ENCODE results near the gene IL17C.
"Not testable (repeated sequence)": the region's sequence is repeated elsewhere in the genome, so short reads cannot be mapped to it uniquely, and the experiment has no call there.

Gene IL17C

GRCh38 chr16:88638323-88639230, at the start of gene IL17C:
Gene IL17C (plus strand): TSS chr16:88638572. CDS start chr16:88638642, 70 bp downstream.
- DNase-seq: no peak

- DNase-seq: no peak
Measured at GRCh38 chr16:88588754-88589153, 49.6 kb upstream of the IL17C start.

- DNase-seq: no peak
Measured at GRCh38 chr16:88589441-88589840, 48.9 kb upstream of the IL17C start.

GRCh38 chr16:88591577-88592021, 46.8 kb upstream of the IL17C start:
- no peak for DNase-seq

GRCh38 chr16:88593061-88593460, 45.3 kb upstream of the IL17C start:
- no peak for DNase-seq

- DNase-seq: no peak
Measured at GRCh38 chr16:88593489-88593888, 44.9 kb upstream of the IL17C start.

GRCh38 chr16:88593910-88594309, 44.5 kb upstream of the IL17C start:
- no peak for DNase-seq

GRCh38 chr16:88595101-88595500, 43.3 kb upstream of the IL17C start:
- no peak for DNase-seq

GRCh38 chr16:88595921-88596320, 42.5 kb upstream of the IL17C start:
- DNase-seq: no peak

- DNase-seq: no peak
Measured at GRCh38 chr16:88596483-88596882, 41.9 kb upstream of the IL17C start.

- DNase-seq: no peak
Measured at GRCh38 chr16:88597856-88598491, 40.4 kb upstream of the IL17C start.

- no peak for DNase-seq
Measured at GRCh38 chr16:88599092-88599733, 39.2 kb upstream of the IL17C start.

- no peak for DNase-seq
Measured at GRCh38 chr16:88599825-88600538, 38.4 kb upstream of the IL17C start.

- DNase-seq: no peak
Measured at GRCh38 chr16:88600539-88600896, 37.9 kb upstream of the IL17C start.

- DNase-seq: no peak
Measured at GRCh38 chr16:88601313-88602036, 36.9 kb upstream of the IL17C start.

GRCh38 chr16:88602091-88602490, 36.3 kb upstream of the IL17C start:
- no peak for DNase-seq

GRCh38 chr16:88605186-88606147, 32.9 kb upstream of the IL17C start:
- DNase-seq: no peak

GRCh38 chr16:88606148-88606757, 32.1 kb upstream of the IL17C start:
- DNase-seq: no peak

GRCh38 chr16:88608076-88608475, 30.3 kb upstream of the IL17C start:
- no peak for DNase-seq

GRCh38 chr16:88609426-88609825, 28.9 kb upstream of the IL17C start:
- not testable (repeated sequence) for DNase-seq

GRCh38 chr16:88610080-88610479, 28.3 kb upstream of the IL17C start:
- DNase-seq: no peak
